H1 (cell line): Measurements from ENCODE around the gene PHRF1. TPM values are rescaled to one million over a fixed set of nuclear protein-coding genes. Genes with fewer than 3 reads are reported as not detected.

ENCODE experiments used
- CTCF ChIA-PET: fragments of 300-600 bp; sonication (Branson Sonifier 250); formaldehyde crosslinking; loops from one replicate; lab custom pipeline; 2021; ENCODE audit not compliant: partially characterized antibody; lab: Charles Lee
- POLR2A ChIA-PET: fragments of 300-600 bp; sonication (Branson Sonifier 250); formaldehyde crosslinking; loops from one replicate; lab custom pipeline; 2021; ENCODE audit warnings: inconsistent platforms; ENCODE audit not compliant: partially characterized antibody; lab: Charles Lee
- DNase-seq, 2 experiments: peaks; one replicate each; pipeline versions ENCODE4 v3.0.0 to v3.0.0-alpha.2; 2010 to 2022; ENCODE audit warnings: low spot score in 2 of 2, low read depth in 1 of 2, mixed read lengths in 1 of 2
- FAIRE-seq: peaks from 2 replicates; lab custom pipeline; 2011; peaks lifted over from hg19 to GRCh38; lab: Jason Lieb, UNC
- H2AFZ ChIP-seq: 2 replicates; pipeline ENCODE4 v1.8.1; 2012; ENCODE audit warnings: low read length, inconsistent platforms
- H2AK5ac ChIP-seq: 2 replicates; pipeline ENCODE4 v1.6.1; 2013; ENCODE audit warnings: low read depth, low read length
- H2BK120ac ChIP-seq: replicated peaks from 2 replicates; pipeline ENCODE3; 2013; ENCODE audit warnings: low read depth, low read length, inconsistent platforms
- H2BK12ac ChIP-seq: 2 replicates; pipeline ENCODE4 v1.6.1; 2013; ENCODE audit warnings: low read depth, low read length
- H2BK15ac ChIP-seq: 2 replicates; pipeline ENCODE4 v1.6.1; 2013; ENCODE audit warnings: low read length
- H2BK20ac ChIP-seq: 2 replicates; pipeline ENCODE4 v1.6.1; 2013; ENCODE audit warnings: low read length
- H2BK5ac ChIP-seq: 2 replicates; pipeline ENCODE4 v1.6.1; 2013; ENCODE audit warnings: low read depth, low read length
- H3K14ac ChIP-seq: 2 replicates; pipeline ENCODE4 v1.6.1; 2013; ENCODE audit warnings: inconsistent platforms; ENCODE audit not compliant: insufficient read length
- H3K18ac ChIP-seq: 2 replicates; pipeline ENCODE4 v1.6.1; 2013; ENCODE audit warnings: low read length; ENCODE audit errors: extremely low read depth
- H3K23ac ChIP-seq: 2 replicates; pipeline ENCODE4 v1.6.1; 2013; ENCODE audit warnings: inconsistent platforms; ENCODE audit not compliant: insufficient read length
- H3K23me2 ChIP-seq: 2 replicates; pipeline ENCODE4 v1.6.1; 2013; ENCODE audit warnings: low read depth, low read length
- H3K27ac ChIP-seq: 2 replicates; pipeline ENCODE4 v1.6.1; 2011; ENCODE audit warnings: low read depth, low read length, inconsistent platforms
- H3K27me3 ChIP-seq, 4 experiments: replicated peaks in 1 of 4; 1 replicate in 1 of 4; 2 replicates in 3 of 4; pipeline versions ENCODE4 v1.6.1 to v1.8.1; 2011 to 2013; ENCODE audit warnings: low read length in 3 of 4, mild to moderate bottlenecking in 3 of 4, inconsistent platforms in 2 of 4, mixed read lengths in 2 of 4, moderate library complexity in 1 of 4; ENCODE audit not compliant: control insufficient read depth in 3 of 4, insufficient read depth in 3 of 4; ENCODE audit errors: extremely low read depth in 1 of 4
- H3K36me3 ChIP-seq, 4 experiments: 2 replicates each; pipeline versions ENCODE4 v1.6.1 to v1.8.1; 2011 to 2013; ENCODE audit warnings: mild to moderate bottlenecking in 4 of 4, low read length in 3 of 4, moderate library complexity in 2 of 4, control low read depth in 1 of 4, inconsistent platforms in 1 of 4; ENCODE audit not compliant: insufficient read depth in 4 of 4, control insufficient read depth in 2 of 4
- H3K4ac ChIP-seq: replicated peaks from 2 replicates; pipeline ENCODE3; 2013; ENCODE audit warnings: low read length, low read depth, mixed read lengths, inconsistent platforms; ENCODE audit not compliant: insufficient read length
- H3K4me1 ChIP-seq, 4 experiments: replicated peaks in 1 of 4; 1 replicate in 1 of 4; 2 replicates in 3 of 4; pipeline versions ENCODE4 v1.6.1 to v1.8.1; 2011 to 2013; ENCODE audit warnings: low read length in 3 of 4, inconsistent platforms in 2 of 4, mixed read lengths in 1 of 4; ENCODE audit not compliant: insufficient read depth in 4 of 4, control insufficient read depth in 3 of 4
- H3K4me2 ChIP-seq, 2 experiments: 2 replicates each; pipeline versions ENCODE4 v1.6.1 to v1.8.1; 2011 to 2013; ENCODE audit warnings: low read depth in 2 of 2, low read length in 2 of 2, control low read depth in 1 of 2, inconsistent platforms in 1 of 2, mild to moderate bottlenecking in 1 of 2; ENCODE audit not compliant: insufficient read depth in 1 of 2
- H3K4me3 ChIP-seq, 4 experiments: fragments of 200-600, 300-600 bp in 1 of 4; sonication (generic), shearing (Covaris generic), sonication (Bioruptor Twin) in 1 of 4; 2 replicates each; pipeline versions ENCODE4 v1.5.1 to v1.8.1; 2011 to 2016; ENCODE audit warnings: low read length in 4 of 4, low read depth in 3 of 4, control low read depth in 2 of 4, inconsistent platforms in 2 of 4, mild to moderate bottlenecking in 2 of 4, mixed read lengths in 1 of 4, moderate library complexity in 1 of 4; ENCODE audit not compliant: insufficient read depth in 2 of 4; ENCODE audit errors: extremely low read depth in 1 of 4
- H3K56ac ChIP-seq: replicated peaks from 2 replicates; pipeline ENCODE3; 2013; ENCODE audit warnings: low read depth, mild to moderate bottlenecking, mixed read lengths, low read length, inconsistent platforms; ENCODE audit not compliant: insufficient read length
- H3K79me1 ChIP-seq: 2 replicates; pipeline ENCODE4 v1.6.1; 2013; ENCODE audit warnings: low read depth, low read length, control low read depth
- H3K79me2 ChIP-seq, 2 experiments: 2 replicates each; pipeline versions ENCODE4 v1.6.1 to v1.8.1; 2012 to 2013; ENCODE audit warnings: low read length in 2 of 2, mild to moderate bottlenecking in 2 of 2, inconsistent platforms in 1 of 2; ENCODE audit not compliant: insufficient read depth in 2 of 2, control insufficient read depth in 1 of 2
- H3K9ac ChIP-seq, 4 experiments: replicated peaks in 1 of 4; 1 replicate in 1 of 4; 2 replicates in 3 of 4; pipeline versions ENCODE4 v1.6.1 to v1.8.1; 2011 to 2013; ENCODE audit warnings: low read depth in 3 of 4, low read length in 3 of 4, control low read depth in 2 of 4, mild to moderate bottlenecking in 2 of 4, moderate library complexity in 2 of 4, inconsistent platforms in 1 of 4; ENCODE audit errors: extremely low read depth in 1 of 4
- H3K9me3 ChIP-seq, 2 experiments: 2 replicates each; pipeline versions ENCODE4 v1.6.1 to v1.8.1; 2012 to 2013; ENCODE audit warnings: mild to moderate bottlenecking in 2 of 2, moderate library complexity in 2 of 2, control low read depth in 1 of 2, inconsistent platforms in 1 of 2, low read depth in 1 of 2, low read length in 1 of 2, mixed read lengths in 1 of 2; ENCODE audit not compliant: insufficient read depth in 2 of 2
- H4K20me1 ChIP-seq, 2 experiments: replicated peaks in 1 of 2; 2 replicates each; pipeline versions ENCODE3 to v1.8.1; 2011 to 2013; ENCODE audit warnings: inconsistent platforms in 2 of 2, low read length in 2 of 2, mild to moderate bottlenecking in 1 of 2; ENCODE audit not compliant: insufficient read depth in 2 of 2, control insufficient read depth in 1 of 2
- H4K5ac ChIP-seq: 2 replicates; pipeline ENCODE4 v1.6.1; 2013; ENCODE audit warnings: low read length, low read depth, mixed read lengths, inconsistent platforms; ENCODE audit not compliant: insufficient read length
- H4K8ac ChIP-seq: 2 replicates; pipeline ENCODE4 v1.8.0; 2013; ENCODE audit warnings: mild to moderate bottlenecking, moderate library complexity, low read length, inconsistent platforms; ENCODE audit not compliant: insufficient read depth; ENCODE audit errors: extremely low read depth
- H4K91ac ChIP-seq: replicated peaks from 2 replicates; pipeline ENCODE3; 2013; ENCODE audit warnings: low read length, mixed read lengths, inconsistent platforms; ENCODE audit not compliant: insufficient read length
- NRF1 ChIP-seq: IDR thresholded peaks from 2 replicates; pipeline ENCODE4 v1.6.1; 2011; ENCODE audit warnings: mild to moderate bottlenecking, low read depth, low read length, improper control_type of control experiment
- POU5F1 ChIP-seq: IDR thresholded peaks from 2 replicates; pipeline ENCODE4 v1.6.1; 2011; ENCODE audit warnings: low read depth, mild to moderate bottlenecking, low read length, moderate library complexity
- RAD21 ChIP-seq, 2 experiments: IDR thresholded peaks in 1 of 2; conservative IDR thresholded peaks in 1 of 2; 2 replicates each; pipeline ENCODE4 v1.6.1; 2011; ENCODE audit warnings: low read depth in 2 of 2, low read length in 2 of 2, improper control_type of control experiment in 1 of 2, inconsistent platforms in 1 of 2, mild to moderate bottlenecking in 1 of 2, moderate library complexity in 1 of 2
- SP1 ChIP-seq: IDR thresholded peaks from 2 replicates; pipeline ENCODE4 v1.6.1; 2011; ENCODE audit warnings: low read depth, low read length
- WGBS, 2 experiments: shearing (Covaris generic) in 1 of 2; methylation state at CpG; one replicate each; pipeline versions ENCODE4 v1.1.6 to v1.1.7; 2013 to 2015; ENCODE audit warnings: low lambda C conversion rate in 2 of 2, mixed read lengths in 2 of 2, inconsistent platforms in 1 of 2, low coverage in 1 of 2, missing lambda C conversion rate in 1 of 2; ENCODE audit not compliant: insufficient replicate concordance in 2 of 2, insufficient coverage in 1 of 2, insufficient read length in 1 of 2; ENCODE audit errors: extremely low coverage in 1 of 2, missing lambda C conversion rate in 1 of 2; 5-methylcytosine and 5-hydroxymethylcytosine counted together
- polyA plus RNA-seq, 7 experiments: library from polyadenylated mRNA; depleted of rRNA in 3 of 7; stranded (reverse) in 5 of 7; unstranded in 2 of 7; fragments of >200 nt in 5 of 7; fragments of 200-250 nt in 2 of 7; gene quantifications; 1 replicate in 5 of 7; 2 replicates in 1 of 7; 4 replicates in 1 of 7; pipeline versions ENCODE4 v1.2.1 to v1.2.3, GENCODE V29; 2011 to 2013; ENCODE audit warnings: missing spikeins in 2 of 7, mixed read lengths in 2 of 7
- total RNA-seq: library from RNA; stranded (reverse); fragmentation: NEBNext Ultra II Directional; extraction: Animal tissue kit (Norgen Biotek cat#: 25700); gene quantifications from 2 replicates; pipeline ENCODE4 v1.2.1, GENCODE V29; 2021
- TF ChIP-seq, protein P1 (sequence below): IDR thresholded peaks from 2 replicates; pipeline ENCODE4 v1.6.1; 2011; ENCODE audit warnings: low read length, improper control_type of control experiment
- TF ChIP-seq, protein P2 (sequence below), 3 experiments: IDR thresholded peaks; 1 replicate in 2 of 3; 2 replicates in 1 of 3; pipeline versions ENCODE4 v1.5.1 to v1.6.1; 2011; ENCODE audit warnings: low read length in 3 of 3, mild to moderate bottlenecking in 3 of 3, inconsistent platforms in 2 of 3, low read depth in 1 of 3, moderate library complexity in 1 of 3; ENCODE audit not compliant: insufficient read depth in 1 of 3; ENCODE audit errors: control extremely low read depth in 1 of 3

The PHRF1 gene
- total and polyA plus RNA-seq, 2 of the 8 experiments (the other 6 are each of a cell fraction or from before 2014, with no cell fraction given), result 13.4 to 37.3 TPM

DNA sequence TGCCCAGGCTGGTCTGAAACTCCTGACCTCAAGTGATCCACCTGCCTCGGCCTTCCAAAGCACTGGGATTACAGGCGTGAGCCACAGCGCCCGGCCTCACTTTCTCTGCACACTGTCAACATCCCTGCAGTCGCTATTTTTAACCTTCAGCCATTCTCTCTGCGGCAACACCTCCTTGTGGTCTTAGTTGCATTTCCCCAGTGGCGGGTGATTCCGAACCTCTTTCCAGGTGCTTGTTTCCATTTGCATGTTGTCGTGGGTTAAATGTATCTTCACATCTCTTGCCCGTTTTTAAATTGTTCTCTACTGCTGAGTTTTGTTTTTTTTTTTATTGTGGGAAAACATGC lies 52.9 kb downstream of the PHRF1 start:
- no peak for FAIRE-seq
- Histone ChIP-seq H3K14ac (no peak overlapping the region), H3K4me3 (no peak overlapping the region), H3K36me3 (no peaks in the 10 kb centered on the region), H3K79me2 (no peaks in the 10 kb centered on the region), H3K56ac (no peak overlapping the region), H4K5ac (no peak overlapping the region), H3K27me3 (peaks cover 3 to 14% (median 10%) of the 10 kb centered on the region in 4 experiments; a peak in 6 of 7 replicates), H3K4me1 (peaks cover 0 to 6% (median under 1%) of the 10 kb centered on the region in 4 experiments; a peak in 2 of 7 replicates), H4K20me1 (peaks cover 0 to 7% of the 10 kb centered on the region in 2 experiments), H2BK12ac (no peak overlapping the region), H4K8ac (no peak overlapping the region), H2BK5ac (no peak overlapping the region), H2BK120ac (no peak overlapping the region), H3K23ac (no peak overlapping the region), H2AK5ac (no peak overlapping the region), H2AFZ (no peak overlapping the region), H2BK20ac (no peak overlapping the region), H3K27ac (no peak overlapping the region), H3K79me1 (no peaks in the 10 kb centered on the region), H4K91ac (no peak overlapping the region), H3K9me3 (no peaks in the 10 kb centered on the region), H3K18ac (no peak overlapping the region), H2BK15ac (no peak overlapping the region), H3K23me2 (no peaks in the 10 kb centered on the region; the same call in 1 of the 2 replicates), H3K9ac (no peak overlapping the region), H3K4ac (no peak overlapping the region), H3K4me2 (no peak overlapping the region)
- ChIA-PET POLR2A (interaction anchor here (1.3 kb wide), 1 partner anchor 10 kb away, joined by 6 read pairs; no protein-coding TSS in a partner anchor), CTCF (interaction anchor here (0.7 kb wide), 1 partner anchor 61 kb away, joined by 3 read pairs; no protein-coding TSS in a partner anchor)
- peak in 1 of 2 experiments; percentile 46 for DNase-seq
- 72% methylated on average over 10 of the region's 10 CpGs; no CpG with 5 or more reads in 1 of the 2 experiments for WGBS, 2 experiments
- no peak for TF ChIP-seq POU5F1
- TF ChIP-seq, protein P1, sequence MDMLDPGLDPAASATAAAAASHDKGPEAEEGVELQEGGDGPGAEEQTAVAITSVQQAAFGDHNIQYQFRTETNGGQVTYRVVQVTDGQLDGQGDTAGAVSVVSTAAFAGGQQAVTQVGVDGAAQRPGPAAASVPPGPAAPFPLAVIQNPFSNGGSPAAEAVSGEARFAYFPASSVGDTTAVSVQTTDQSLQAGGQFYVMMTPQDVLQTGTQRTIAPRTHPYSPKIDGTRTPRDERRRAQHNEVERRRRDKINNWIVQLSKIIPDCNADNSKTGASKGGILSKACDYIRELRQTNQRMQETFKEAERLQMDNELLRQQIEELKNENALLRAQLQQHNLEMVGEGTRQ, result no peak
- no peak for TF ChIP-seq SP1
- TF ChIP-seq, protein P2, sequence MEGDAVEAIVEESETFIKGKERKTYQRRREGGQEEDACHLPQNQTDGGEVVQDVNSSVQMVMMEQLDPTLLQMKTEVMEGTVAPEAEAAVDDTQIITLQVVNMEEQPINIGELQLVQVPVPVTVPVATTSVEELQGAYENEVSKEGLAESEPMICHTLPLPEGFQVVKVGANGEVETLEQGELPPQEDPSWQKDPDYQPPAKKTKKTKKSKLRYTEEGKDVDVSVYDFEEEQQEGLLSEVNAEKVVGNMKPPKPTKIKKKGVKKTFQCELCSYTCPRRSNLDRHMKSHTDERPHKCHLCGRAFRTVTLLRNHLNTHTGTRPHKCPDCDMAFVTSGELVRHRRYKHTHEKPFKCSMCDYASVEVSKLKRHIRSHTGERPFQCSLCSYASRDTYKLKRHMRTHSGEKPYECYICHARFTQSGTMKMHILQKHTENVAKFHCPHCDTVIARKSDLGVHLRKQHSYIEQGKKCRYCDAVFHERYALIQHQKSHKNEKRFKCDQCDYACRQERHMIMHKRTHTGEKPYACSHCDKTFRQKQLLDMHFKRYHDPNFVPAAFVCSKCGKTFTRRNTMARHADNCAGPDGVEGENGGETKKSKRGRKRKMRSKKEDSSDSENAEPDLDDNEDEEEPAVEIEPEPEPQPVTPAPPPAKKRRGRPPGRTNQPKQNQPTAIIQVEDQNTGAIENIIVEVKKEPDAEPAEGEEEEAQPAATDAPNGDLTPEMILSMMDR (IDR thresholded peaks at IDR 0.05; ENCODE audit: control extremely low read depth in 1 of 3, insufficient read depth in 1 of 3, low read depth in 1 of 3, low read length in 3 of 3), result peak; percentile 5 to 25 (median 14); a peak in 2 of 4 replicates
- TF ChIP-seq RAD21 (IDR thresholded peaks at IDR 0.05 in 1 of 2, conservative IDR thresholded peaks at IDR 0.05 in 1 of 2; ENCODE audit: low read depth in 2 of 2, low read length in 2 of 2), result peak in 1 of 2 experiments; percentile 37; a peak in 3 of 4 replicates
- no peak for TF ChIP-seq NRF1
